LoVo (cell line): ENCODE measurements around the gene GJA9.
"Not testable (repeated sequence)": the region's sequence is repeated elsewhere in the genome, so short reads cannot be mapped to it uniquely, and the experiment has no call there.

Source experiments
- DNase-seq: peaks from one replicate; pipeline ENCODE4 v3.0.0-alpha.2; 2016; ENCODE audit warnings: low spot score

GJA9 gene

DNA sequence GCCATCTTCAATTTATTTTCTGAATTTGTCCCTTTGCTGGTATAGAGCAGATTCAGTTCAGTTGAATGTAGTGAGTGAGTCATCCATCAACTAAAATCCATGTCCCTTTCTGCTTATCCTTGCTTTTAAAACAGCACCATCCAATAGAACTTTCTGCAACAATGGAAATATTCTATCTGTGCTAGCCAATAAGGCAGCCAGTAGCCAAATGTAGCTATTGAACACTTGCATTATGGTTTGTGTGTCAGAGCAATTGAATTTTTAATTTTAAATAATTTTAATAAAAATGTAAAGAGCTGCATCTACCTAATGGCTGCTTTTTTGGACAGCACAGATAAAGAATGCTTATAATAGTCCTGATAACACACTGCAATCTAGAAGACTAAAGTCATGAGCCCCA, at the start of gene GJA9:
GJA9 (minus strand) TSS at position 101 of the 400 bp plus-strand sequence. CDS start 5,489 bp downstream, outside the sequence.
- no peak for DNase-seq

DNA sequence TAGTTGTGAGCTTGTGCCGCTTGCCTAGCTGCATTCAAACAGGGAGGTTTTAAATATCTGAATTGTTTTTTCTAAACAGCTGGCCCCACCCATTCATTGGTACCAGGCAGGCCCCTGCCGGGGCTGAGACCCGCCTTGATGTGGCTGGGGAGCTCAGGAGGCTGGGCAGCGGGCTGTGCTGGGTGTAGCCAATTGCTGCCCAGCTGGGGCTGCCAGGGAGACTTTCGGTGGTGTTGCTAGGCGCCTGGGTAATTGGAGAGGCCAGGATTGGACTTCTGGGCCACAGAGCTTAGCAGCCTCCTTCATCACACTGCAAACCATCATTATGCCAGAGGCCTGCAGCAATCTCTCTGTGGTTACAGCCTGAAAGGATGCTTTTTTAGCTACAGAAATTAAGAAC, 48.1 kb upstream of the GJA9 start:
- no peak for DNase-seq

DNA sequence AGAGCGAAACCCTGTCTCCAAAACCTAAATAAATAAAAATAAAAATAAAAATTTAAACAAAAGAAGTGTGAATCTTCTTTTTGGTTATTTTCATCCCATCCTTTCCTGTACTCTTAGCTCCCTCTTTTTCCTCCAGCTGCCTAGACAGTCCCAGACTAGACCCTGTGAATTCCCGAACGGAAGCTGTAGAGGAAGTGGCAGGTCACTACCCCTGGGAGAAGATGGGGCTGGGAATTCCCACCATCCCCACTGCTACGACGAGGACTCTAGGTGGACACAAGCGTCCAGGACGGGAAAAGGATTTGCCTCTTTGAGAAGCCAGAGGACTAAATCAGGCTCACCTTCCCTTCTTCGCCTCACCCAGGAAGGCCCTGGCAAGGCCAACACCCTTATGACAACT, 47.7 kb upstream of the GJA9 start:
- DNase-seq, result no peak

DNA sequence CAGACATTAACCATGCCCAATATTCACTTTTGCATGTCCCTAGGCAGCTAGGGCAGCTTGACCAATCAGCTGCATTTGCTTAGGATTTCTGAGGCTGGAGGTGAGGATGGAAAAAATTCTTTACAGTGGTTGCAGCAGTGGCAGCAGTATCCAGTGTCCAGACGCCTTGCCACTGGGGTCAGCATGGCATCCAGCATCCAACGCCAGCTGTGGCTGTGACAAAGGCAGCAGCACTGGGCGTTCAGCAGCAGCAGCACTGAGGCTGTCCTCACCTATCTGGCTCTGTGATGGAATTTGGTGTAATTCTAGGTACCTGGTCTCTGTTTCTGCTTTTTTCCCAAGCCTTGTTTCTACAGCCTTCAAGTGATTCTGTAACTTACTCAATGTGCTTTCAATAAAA, 44.7 kb upstream of the GJA9 start:
- DNase-seq, result no peak

DNA sequence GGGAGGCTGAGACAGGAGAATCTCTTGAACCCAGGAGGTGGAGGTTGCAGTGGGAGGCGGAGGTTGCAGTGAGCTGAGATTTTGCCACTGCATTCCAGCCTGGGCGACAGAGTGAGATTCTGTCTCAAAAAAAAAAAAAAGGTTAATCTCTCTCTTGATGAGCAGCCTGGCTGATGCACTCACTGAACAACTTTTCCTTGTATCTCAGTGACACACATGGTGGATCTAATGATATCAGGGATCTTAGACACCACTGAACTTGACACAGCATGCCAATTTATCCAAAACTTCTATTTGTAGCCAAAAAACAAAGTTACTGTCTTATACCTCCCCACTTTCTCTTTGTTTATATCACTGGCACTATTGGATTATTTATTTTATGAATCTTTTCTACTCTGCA, 44.0 kb upstream of the GJA9 start:
- DNase-seq, result no peak

DNA sequence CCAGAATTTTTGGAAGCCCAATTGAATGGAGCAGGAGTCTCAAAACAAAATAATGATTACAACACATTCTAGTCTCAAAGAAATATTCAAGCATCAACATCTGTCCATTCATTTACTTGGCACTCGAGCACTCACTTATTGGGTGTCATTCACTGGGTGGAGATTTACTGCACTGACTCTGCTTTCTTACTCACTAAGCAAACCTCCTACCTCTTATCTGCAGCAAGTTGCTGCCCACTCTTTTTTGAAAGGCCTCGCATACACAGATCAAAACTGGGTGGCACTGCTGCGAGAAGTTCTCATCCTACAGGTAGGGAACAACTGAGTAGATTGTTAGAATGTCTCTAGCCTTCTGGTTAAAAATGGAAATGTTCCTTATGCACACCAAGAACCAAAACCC, 42.2 kb upstream of the GJA9 start:
- DNase-seq, result no peak

DNA sequence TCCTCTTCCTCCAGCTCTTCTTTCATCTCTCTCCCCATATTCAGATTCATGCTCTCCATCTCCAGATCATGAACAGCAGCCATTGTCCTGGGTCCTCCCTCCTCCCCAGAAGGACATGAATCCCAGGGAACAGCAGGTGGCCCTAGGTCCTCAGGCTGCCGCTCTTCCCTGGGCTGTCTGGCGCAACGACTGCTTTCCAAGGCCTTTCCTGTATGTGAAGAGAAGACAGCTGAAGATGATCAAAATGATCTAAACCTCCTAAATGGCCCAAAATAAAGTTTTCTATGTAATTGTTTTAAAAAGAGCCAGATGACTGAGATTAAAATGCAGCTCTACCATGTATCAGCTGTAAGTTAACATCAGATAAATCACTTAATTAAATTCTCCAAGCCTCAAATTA, 37.7 kb upstream of the GJA9 start:
- DNase-seq, result no peak

DNA sequence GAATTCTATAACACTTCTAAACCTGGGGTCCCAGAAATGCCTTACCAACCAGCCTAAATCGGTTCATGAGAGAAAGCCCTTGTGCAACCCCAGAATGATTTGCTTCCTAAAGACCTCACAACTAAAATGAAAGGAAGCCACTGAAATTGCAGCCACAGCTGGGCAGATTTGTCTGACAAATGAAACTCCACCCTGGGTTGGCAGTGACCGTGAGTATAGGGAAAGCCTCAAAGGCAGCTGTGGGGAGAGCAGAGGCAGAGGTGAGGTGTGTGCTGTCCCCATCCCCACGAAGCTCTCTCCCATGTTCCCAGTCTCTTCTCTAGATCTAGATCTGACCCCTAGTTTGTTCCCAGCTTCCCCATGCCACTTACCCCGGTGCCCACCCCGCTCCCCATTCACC, 37.2 kb upstream of the GJA9 start:
- DNase-seq, result no peak

DNA sequence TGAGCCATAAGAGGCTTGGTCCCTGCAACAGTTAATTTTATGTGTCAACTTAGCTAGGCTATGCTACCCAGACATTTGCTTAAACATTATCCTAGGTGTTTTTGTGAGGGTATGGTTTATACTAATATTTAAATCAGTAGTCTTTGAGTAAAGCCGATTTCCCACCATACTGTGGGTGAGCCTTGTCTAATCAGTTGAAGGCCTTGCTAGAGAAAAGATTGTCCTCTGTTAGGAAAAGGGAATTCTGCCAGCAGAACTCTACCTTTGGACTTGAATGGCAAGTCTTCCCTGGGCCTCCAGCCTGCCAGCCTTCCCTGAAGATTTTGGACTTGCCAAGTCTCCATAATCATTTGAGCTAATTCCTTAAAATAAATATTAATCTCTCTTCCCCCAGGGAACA, 36.4 kb upstream of the GJA9 start:
- DNase-seq, result no peak

DNA sequence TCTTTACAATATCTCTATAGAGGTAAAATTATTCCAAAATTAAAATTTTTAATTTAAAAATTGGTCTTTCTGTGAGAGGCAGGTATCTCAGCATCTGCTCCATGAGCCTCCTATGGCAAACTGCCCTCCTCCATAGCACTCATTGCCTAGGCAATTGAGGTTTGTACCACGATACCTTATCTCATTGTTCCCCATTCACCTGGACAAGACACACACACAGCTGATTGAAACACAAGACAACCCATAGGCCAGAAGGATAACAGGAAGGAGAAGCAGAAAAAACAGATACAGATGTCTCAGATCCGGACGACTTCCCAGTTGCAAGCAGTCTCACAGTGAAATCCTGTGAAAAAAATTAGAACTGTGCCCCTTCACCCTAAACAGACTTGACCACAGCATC, 36.0 kb upstream of the GJA9 start:
- no peak for DNase-seq

DNA sequence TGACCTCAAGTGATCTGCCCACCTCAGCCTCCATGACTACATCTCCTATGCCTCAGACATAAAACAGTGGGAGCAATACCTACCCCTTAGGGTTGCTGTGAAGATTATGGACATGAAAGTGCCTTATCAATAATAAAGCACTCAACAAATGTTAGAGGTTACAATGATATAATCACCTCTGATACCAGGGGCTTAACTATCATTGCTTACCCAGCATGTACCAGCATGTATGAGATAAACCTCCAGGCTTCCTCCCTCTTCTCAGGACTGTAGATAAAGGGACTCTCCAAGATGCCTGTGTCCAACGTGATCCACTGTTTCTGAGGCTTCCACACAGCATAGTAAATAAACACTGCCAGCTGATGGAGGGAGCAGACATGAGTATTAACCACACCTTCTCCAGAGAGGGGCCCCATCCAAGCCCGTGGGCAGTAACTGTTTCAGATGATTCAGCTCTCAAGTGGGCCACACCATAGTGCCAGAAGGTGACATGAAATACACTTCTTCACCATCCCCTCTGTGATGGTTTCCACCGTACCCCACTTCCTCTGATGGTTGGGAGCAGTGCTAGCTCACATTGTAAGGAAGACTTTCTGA, 34.1 kb upstream of the GJA9 start:
- DNase-seq, result no peak

DNA sequence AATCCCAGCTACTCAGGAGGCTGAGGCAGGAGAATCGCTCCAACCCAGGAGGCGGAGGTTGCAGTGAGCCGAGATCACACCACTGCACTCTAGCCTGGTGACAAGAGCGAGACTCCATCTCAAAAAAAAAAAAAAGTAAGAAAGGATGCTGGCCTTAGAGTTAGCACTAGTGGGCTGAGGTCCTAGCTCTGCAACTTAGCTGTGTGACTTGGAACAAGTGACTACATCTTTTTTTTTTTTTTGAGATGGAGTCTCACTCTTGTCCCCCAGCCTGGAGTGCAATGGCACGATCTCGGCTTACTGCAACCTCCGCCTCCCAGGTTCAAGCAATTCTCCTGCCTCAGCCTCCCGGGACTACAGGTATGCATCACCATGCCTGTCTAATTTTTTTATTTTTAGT, 33.5 kb upstream of the GJA9 start:
- DNase-seq, result not testable (repeated sequence)

DNA sequence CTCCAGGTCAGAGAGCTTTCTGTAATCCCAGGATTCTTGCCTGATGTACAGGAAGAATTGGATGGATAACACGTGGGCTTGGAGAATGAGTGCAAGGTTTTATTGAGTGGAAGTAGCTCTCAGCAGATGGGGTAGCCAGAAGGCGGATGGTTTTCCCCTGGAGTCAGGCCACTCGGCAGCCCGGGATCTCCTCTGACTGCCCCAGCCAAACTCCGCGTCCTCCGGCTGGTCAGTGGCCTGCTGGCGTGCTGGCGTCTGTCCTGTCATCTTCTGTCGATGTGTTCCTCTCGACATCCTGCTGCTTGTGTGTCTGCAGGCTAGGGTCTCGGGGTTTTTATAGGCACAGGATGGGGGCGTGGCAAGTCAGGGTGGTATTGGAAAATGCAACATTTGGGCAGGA, 27.4 kb upstream of the GJA9 start:
- no peak for DNase-seq

DNA sequence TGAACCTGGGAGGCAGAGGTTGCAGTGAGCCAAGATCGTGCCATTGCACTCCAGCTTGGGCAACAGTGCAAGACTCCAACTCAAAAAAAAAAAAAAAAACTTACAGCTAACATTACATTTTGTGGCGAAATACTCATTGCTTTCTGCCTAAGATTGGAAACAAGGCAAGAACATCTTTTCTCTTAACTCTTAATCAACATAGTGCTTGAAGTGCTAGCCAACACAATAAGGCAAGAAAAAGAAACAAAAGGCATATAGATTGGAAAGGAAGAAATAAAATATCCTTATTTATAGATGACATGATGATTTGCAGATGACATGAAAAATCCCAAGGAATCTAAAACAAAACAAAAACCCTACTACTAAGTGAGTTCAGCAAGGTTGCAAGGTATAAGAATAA, 24.6 kb upstream of the GJA9 start:
- DNase-seq, result no peak

DNA sequence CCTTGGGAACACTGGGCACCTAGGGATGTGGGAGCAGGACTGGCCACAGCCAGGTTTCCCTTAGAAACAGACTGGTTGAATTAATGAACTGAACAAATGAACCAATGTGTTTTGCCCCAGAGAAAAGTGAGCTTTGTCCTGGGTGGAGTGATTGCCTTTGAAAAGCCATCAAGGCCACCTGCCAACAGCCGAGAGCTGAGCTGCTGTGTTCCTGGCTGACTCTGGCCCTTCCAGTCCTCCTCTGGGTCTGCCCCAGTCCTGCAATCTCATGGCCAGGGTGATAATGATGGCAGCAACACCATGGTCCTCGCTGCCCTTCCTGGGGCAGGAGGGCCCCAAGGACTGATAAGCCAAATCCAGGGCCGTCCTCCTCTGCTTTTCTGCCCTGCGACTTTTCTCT, 18.2 kb upstream of the GJA9 start:
- DNase-seq, result no peak

DNA sequence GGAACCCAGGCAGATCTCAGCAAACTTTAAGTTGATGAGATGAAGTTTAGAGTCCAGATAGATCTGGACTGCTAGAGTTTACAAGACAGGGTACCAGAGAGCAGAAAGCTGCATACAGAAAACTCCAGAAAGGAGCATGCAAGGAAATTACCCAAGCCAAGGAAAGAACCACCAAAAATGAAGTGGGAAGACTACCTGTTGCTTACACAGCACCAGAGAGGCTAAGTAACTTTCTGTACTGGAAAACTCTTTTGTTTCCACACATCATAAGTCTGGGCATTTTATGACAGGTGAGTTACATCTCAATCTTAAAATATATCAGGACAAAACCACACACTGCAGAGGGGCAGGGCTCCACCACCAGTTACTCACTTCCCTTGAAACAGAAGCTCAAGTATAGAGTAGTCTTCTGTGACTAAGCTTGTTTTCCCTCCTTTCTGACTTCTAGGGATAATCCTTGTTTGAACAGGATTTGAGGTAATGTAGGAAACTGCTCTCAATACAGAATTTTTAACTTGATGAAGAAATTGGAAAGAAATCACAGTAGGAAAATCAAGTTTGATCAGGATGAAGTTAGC, 17.4 kb upstream of the GJA9 start:
- DNase-seq, result no peak

DNA sequence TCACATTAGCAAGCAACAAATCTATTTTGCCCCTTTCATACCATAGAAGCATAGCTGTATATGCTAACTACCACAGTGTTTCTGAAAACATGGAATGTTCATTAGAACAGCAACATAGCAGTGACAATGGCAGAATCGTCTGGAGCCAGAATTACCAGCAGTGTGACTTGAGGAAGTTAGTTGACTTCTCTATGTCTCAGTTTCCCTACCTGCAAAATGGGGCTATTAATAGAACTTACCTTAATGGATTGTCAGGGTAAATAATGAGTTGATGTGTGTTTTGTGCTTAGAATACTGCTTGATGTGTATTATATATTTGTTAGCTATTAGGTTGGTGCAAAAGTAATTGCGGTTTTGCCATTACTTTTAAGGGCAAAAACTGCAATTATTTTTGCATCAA, 14.8 kb upstream of the GJA9 start:
- DNase-seq, result no peak

DNA sequence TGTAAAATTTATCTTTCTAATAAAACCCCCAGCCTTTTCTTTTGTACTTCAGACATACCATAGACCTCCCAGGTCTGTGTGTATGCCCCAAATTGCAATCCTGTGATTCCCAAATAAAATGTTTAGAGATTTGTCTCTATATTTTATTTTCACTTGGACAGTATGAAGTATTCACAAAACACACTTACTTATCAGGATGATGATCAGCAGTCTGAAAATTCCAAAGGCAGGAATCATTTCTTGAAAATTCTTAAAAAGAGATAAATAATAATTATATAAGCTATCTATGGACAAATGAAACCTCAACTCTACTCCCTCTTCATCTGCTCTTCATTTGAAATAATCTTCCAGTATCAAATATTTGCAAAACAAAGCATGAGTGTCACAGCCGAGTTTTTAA, 11.6 kb upstream of the GJA9 start:
- DNase-seq, result no peak

DNA sequence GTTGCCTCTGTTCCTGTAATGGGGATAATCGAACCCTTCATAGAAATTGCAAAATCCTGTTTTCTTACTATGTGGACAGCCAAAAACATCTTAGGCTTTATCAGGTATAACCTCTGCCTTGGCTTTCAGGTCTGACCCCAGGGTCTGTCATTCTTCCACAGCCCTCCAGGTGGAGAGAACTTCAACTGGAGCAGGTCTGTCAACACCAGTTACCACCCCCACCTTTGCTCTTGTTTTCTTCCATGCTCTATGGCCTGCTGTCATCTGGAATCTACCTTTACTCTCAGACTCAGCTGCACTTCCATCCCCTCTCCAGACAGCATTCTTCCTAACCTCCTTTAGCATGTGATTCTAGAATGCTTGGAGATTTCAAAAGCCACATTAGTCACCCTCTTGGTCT, 10.4 kb upstream of the GJA9 start:
- no peak for DNase-seq

DNA sequence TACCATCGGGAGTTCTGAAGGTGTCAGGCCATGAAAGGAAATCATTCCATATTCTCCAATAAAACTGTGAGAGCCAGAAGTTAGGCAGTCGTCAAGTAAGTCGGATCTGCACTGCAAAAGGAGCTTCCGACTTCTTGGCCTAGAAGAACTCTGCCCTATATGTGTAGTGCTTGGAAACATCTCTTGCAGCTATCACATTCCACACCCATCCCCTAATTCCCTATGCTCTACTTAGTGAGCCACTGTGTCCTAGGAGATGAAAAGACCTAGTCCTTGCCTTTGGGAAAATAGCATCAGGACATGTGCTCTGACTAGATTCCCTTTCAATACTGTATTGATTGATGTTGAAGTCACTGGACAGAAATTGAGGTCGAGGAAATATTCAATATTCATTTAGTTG, 8.2 kb upstream of the GJA9 start:
- no peak for DNase-seq

DNA sequence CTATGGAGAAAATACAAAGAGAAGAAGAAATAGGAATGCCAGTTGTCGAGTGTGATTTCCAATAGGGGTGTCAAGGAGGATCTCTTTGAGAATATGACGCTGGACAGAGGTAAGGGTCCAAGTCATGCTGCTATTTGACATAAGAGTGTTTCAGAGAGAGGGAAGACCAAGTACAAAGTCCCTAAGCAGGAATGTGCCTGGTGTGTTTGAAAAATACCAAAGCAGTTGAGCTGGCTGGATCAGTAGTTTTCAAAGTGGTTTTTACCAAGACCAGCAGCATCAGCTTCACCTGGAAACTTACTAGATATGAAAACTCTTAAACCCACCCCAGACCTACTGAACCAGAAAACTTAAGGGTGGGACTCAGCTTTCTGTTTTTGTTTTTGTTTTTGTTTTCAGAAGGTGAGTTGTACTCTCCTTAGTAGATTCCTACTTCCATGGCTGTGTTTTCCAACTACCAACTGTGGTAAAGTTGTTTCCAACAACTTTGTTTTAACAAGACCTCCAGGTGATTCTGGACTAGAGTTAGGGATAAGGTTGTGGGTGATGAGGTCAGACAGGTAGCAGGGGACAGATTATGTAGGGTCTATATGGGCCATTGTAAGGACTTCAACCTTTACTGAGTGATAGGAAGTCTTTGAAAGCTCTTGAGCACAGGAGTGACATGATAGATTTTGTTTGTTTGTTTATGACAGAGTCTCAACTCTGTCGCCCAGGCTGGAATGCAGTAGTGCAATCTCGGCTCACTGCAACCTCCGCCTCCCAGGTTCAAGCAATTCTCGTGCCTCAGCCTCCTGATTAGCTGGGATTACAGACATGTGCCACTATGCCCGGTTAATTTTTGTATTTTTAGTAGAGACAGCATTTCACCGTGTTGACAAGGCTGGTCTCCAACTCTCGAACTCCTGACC, 7.3 kb upstream of the GJA9 start:
- DNase-seq, result no peak

DNA sequence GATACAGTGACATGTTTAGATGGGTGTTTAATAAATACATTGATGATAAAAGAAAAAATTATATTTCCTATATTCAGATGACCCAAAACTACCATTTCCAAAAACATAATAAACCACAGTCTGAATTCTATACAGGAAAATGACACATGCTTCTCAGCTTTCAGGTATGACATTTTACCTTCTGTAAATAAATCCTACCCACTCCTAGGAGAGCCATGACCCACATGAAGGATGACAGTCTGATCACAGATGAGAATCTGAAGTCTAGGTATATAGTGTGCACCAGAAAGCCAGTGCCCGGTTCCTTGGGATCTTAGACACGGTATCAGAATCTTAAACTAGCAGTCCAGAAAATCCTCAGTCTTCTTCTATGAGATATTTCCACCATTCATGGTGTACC, 3.7 kb upstream of the GJA9 start:
- DNase-seq, result no peak

DNA sequence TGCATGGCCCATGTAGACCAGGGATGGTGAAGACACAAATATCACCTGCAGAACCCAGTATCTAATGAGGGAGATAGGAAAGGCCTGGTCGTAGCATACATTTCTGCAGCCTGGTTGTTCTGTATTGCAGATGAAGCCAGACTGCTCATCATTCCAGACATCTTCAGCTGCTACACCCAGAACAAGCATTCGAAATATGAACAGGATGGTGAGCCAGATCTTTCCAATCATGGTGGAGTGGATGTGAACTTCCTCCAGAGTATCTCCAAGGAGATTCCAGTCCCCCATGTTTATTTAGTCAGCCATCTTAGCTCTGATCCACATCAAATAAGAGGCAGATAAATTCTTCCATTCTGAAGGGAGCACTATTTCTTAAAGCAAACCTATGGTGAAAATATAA, 5.6 kb downstream of the GJA9 start:
- DNase-seq, result no peak
